ENCODE results near the gene DDAH2. TPM values are rescaled to one million over a fixed set of nuclear protein-coding genes. Genes with fewer than 3 reads are reported as not detected.
A peak's percentile ranks its signal among the peaks of the same experiment; 100 is the strongest.

Gene DDAH2
- polyA plus RNA-seq, 3 donors: 29.8 to 56.0 (median 30.6) TPM

- H3K27ac ChIP-seq (ENCODE audit: low read depth in 1 of 2, low read length in 2 of 2): no peak overlapping the region
- H3K4me3 Mint-ChIP-seq: no peak overlapping the region
- H3K36me3 Mint-ChIP-seq: peaks cover 82 to 94% of the 10 kb centered on the region in 2 donors
- H3K4me2 ChIP-seq (replicated peaks; ENCODE audit: extremely low read depth, low read length, poor library complexity, severe bottlenecking): no peak overlapping the region
- TF ChIP-seq CTCF (IDR thresholded peaks at IDR 0.05): no peak
- H3K9ac ChIP-seq (ENCODE audit: insufficient read depth, low read length, poor library complexity, severe bottlenecking): no peak overlapping the region
- no peaks in the 10 kb centered on the region for H3K27me3 ChIP-seq (ENCODE audit: control insufficient read depth in 2 of 2, insufficient read depth in 2 of 2, low read length in 2 of 2)
- H3K27me3 Mint-ChIP-seq (ENCODE audit: low read depth in 3 of 3): peaks cover 0 to 5% (median 1%) of the 10 kb centered on the region in 3 donors
- H3K27ac Mint-ChIP-seq: peak overlapping the region in 2 of 7 donors; percentile 46 to 63
- H3K9me3 ChIP-seq (replicated peaks in 1 of 2; ENCODE audit: control insufficient read depth in 1 of 2, insufficient read depth in 1 of 2, low read length in 2 of 2): no peaks in the 10 kb centered on the region
- H3K4me1 ChIP-seq (ENCODE audit: control insufficient read depth in 1 of 2, insufficient read depth in 2 of 2, low read length in 2 of 2): peaks cover 9 to 10% of the 10 kb centered on the region in 2 donors
- H3K4me3 ChIP-seq (replicated peaks in 1 of 3; ENCODE audit: low read depth in 2 of 3, low read length in 3 of 3): no peak overlapping the region
- H2AFZ ChIP-seq (ENCODE audit: insufficient read depth, low read depth, low read length, poor library complexity, severe bottlenecking): no peak overlapping the region
- H3K79me2 ChIP-seq (ENCODE audit: insufficient read depth, low read length): peaks cover 7% of the 10 kb centered on the region
- peaks cover 26% of the 10 kb centered on the region for H4K20me1 ChIP-seq (ENCODE audit: insufficient read depth, low read length)
- H3K4me1 Mint-ChIP-seq: peaks cover 14% of the 10 kb centered on the region
- H3K36me3 ChIP-seq (replicated peaks in 1 of 2; ENCODE audit: control insufficient read depth in 1 of 2, insufficient read depth in 2 of 2, low read length in 2 of 2): peaks cover 89 to 98% of the 10 kb centered on the region in 2 donors
- DNase-seq: no peak
- 97% methylated on average over 5 of the region's 12 CpGs for WGBS (ENCODE audit: insufficient coverage)
- H3K9me3 Mint-ChIP-seq: no peaks in the 10 kb centered on the region
- intact Hi-C loops (cut with micrococcal nuclease): no loop called here
Observed at GRCh38 chr6:31691564-31692108, 37.5 kb downstream of the DDAH2 start.

- no peak overlapping the region for H3K27ac ChIP-seq (ENCODE audit: low read depth in 1 of 2, low read length in 2 of 2)
Observed at GRCh38 chr6:31691078-31691463, 38.0 kb downstream of the DDAH2 start.

More at GRCh38 chr6:31691078-31691463, 38.0 kb downstream of the DDAH2 start:
- no peak overlapping the region for H3K4me3 ChIP-seq (replicated peaks in 1 of 3; ENCODE audit: low read depth in 2 of 3, low read length in 3 of 3)
- H3K4me2 ChIP-seq (replicated peaks; ENCODE audit: extremely low read depth, low read length, poor library complexity, severe bottlenecking): no peak overlapping the region
- peaks cover 89 to 98% of the 10 kb centered on the region in 2 donors for H3K36me3 ChIP-seq (replicated peaks in 1 of 2; ENCODE audit: control insufficient read depth in 1 of 2, insufficient read depth in 2 of 2, low read length in 2 of 2)
- 100% methylated on average over 1 of the region's 6 CpGs for WGBS (ENCODE audit: insufficient coverage)
- Mint-ChIP-seq H3K4me3 (no peak overlapping the region), H3K27me3 (ENCODE audit: low read depth in 3 of 3) (peaks cover 0 to 6% (median 1%) of the 10 kb centered on the region in 3 donors), H3K27ac (peak overlapping the region in 2 of 7 donors; percentile 25 to 63), H3K4me1 (peaks cover 14% of the 10 kb centered on the region), H3K9me3 (no peaks in the 10 kb centered on the region), H3K36me3 (peaks cover 84 to 94% of the 10 kb centered on the region in 2 donors)
- intact Hi-C loops (cut with micrococcal nuclease): no loop called here
- TF ChIP-seq CTCF (IDR thresholded peaks at IDR 0.05): no peak
- peaks cover 9 to 10% of the 10 kb centered on the region in 2 donors for H3K4me1 ChIP-seq (ENCODE audit: control insufficient read depth in 1 of 2, insufficient read depth in 2 of 2, low read length in 2 of 2)
- peaks cover 26% of the 10 kb centered on the region for H4K20me1 ChIP-seq (ENCODE audit: insufficient read depth, low read length)
- no peaks in the 10 kb centered on the region for H3K9me3 ChIP-seq (replicated peaks in 1 of 2; ENCODE audit: control insufficient read depth in 1 of 2, insufficient read depth in 1 of 2, low read length in 2 of 2)
- no peak overlapping the region for H2AFZ ChIP-seq (ENCODE audit: insufficient read depth, low read depth, low read length, poor library complexity, severe bottlenecking)
- no peak overlapping the region for H3K9ac ChIP-seq (ENCODE audit: insufficient read depth, low read length, poor library complexity, severe bottlenecking)
- H3K27me3 ChIP-seq (ENCODE audit: control insufficient read depth in 2 of 2, insufficient read depth in 2 of 2, low read length in 2 of 2): no peaks in the 10 kb centered on the region
- H3K79me2 ChIP-seq (ENCODE audit: insufficient read depth, low read length): peaks cover 7% of the 10 kb centered on the region
- no peak for DNase-seq
